COR-L47 (cell line): Measurements from ENCODE around the gene OR1N1.
"Not testable (repeated sequence)": the region's sequence is repeated elsewhere in the genome, so short reads cannot be mapped to it uniquely, and the experiment has no call there.

Experiments used
- DNase-seq: peaks from one replicate; lab custom pipeline; 2025; lab: John Stamatoyannopoulos, UW

Gene OR1N1

GRCh38 chr9:122527193-122527592 is at the start of gene OR1N1:
Gene OR1N1 (minus strand): TSS chr9:122527293. CDS start chr9:122527293, 0 bp downstream.
- DNase-seq = no peak

GRCh38 chr9:122572456-122572855 is 45.4 kb upstream of the OR1N1 start:
- no peak for DNase-seq

- DNase-seq = no peak
Observed at GRCh38 chr9:122567901-122568300, 40.8 kb upstream of the OR1N1 start.

- DNase-seq = no peak
Observed at GRCh38 chr9:122562134-122562760, 35.2 kb upstream of the OR1N1 start.

GRCh38 chr9:122561446-122561845 is 34.4 kb upstream of the OR1N1 start:
- DNase-seq = no peak

GRCh38 chr9:122552812-122553211 is 25.7 kb upstream of the OR1N1 start, which contains the start of gene OR1N2:
Gene OR1N2 (plus strand): TSS chr9:122553112. CDS start chr9:122553212, 100 bp downstream.
- DNase-seq = no peak

- DNase-seq = no peak
Observed at GRCh38 chr9:122551371-122551770, 24.3 kb upstream of the OR1N1 start.

GRCh38 chr9:122546196-122546595 is 19.1 kb upstream of the OR1N1 start:
- DNase-seq = no peak

GRCh38 chr9:122538757-122539156 is 11.7 kb upstream of the OR1N1 start:
- DNase-seq = no peak

GRCh38 chr9:122537066-122537465 is 10.0 kb upstream of the OR1N1 start:
- DNase-seq = not testable (repeated sequence)

GRCh38 chr9:122536134-122536533 is 9.0 kb upstream of the OR1N1 start:
- DNase-seq = no peak

- DNase-seq = not testable (repeated sequence)
Observed at GRCh38 chr9:122531157-122531556, 4.1 kb upstream of the OR1N1 start.

GRCh38 chr9:122526602-122527001 is 491 bp downstream of the OR1N1 start:
- no peak for DNase-seq

GRCh38 chr9:122519376-122519775 is 7.7 kb downstream of the OR1N1 start:
- no peak for DNase-seq

- no peak for DNase-seq
Observed at GRCh38 chr9:122518841-122519240, 8.3 kb downstream of the OR1N1 start, which contains the start of gene OR1J4. Gene OR1J4 (plus strand): TSS chr9:122519141. CDS start chr9:122519141, 0 bp downstream.

- no peak for DNase-seq
Observed at GRCh38 chr9:122518226-122518625, 8.9 kb downstream of the OR1N1 start.

- DNase-seq = no peak
Observed at GRCh38 chr9:122510502-122510901, 16.6 kb downstream of the OR1N1 start, which contains the start of gene OR1J2. Gene OR1J2 (plus strand): TSS chr9:122510802. CDS start chr9:122510802, 0 bp downstream.

- DNase-seq = no peak
Observed at GRCh38 chr9:122506964-122507363, 20.1 kb downstream of the OR1N1 start.

- DNase-seq = peak; percentile 77
Observed at GRCh38 chr9:122498883-122499288, 28.2 kb downstream of the OR1N1 start.

GRCh38 chr9:122479062-122479461 is 48.0 kb downstream of the OR1N1 start:
- DNase-seq = no peak

- no peak for DNase-seq
Observed at GRCh38 chr9:122477826-122478225, 49.3 kb downstream of the OR1N1 start, which contains the start of gene OR1J1. Gene OR1J1 (minus strand): TSS chr9:122477926. CDS start chr9:122477926, 0 bp downstream.

GRCh38 chr9:122477346-122477745 is 49.7 kb downstream of the OR1N1 start:
- no peak for DNase-seq
